Heart left ventricle (tissue), 13 donors: ENCODE data around the gene CCDC3.

Experiments
- POLR2A ChIP-seq, 2 donors: fragments of 450-650 bp; IDR thresholded peaks; one replicate each; pipeline ENCODE4 v1.6.1; 2017; ENCODE audit warnings: antibody characterized with exemption in 2 of 2, mild to moderate bottlenecking in 2 of 2, moderate library complexity in 2 of 2
- TF ChIP-seq, protein P1 (sequence below), 12 donors: fragments of 200-600 bp; sonication (generic) in 4 of 12; IDR thresholded peaks; one replicate each; pipeline versions ENCODE4 v1.5.0 to v1.8.0; 2018 to 2022; ENCODE audit warnings: antibody characterized with exemption in 12 of 12, mild to moderate bottlenecking in 5 of 12
- donor health status: ischemic (EF 13 %, LVEDD 7.1; RV severe dilation, severe dysfunction).
- donor health status: DM: no; HTN: yes; CAD: no.
- donor health status: DM: no; HTN: no; CAD: no.
- donor health status: ischemic (EF 25% LVEDD 6.9; RV normal size, moderate dysfunction).
- donor health status: ischemic (EF 25% LVEDD 5.7; RV mildly dilated, moderate dysfunction).
- donor health status: ischemic (EF 35%, LVEDD 5.7; RV mildly dilated, moderate dysfunction).
- donor health status: nonischemic (EF 11% LVEDD 7.7; RV severe dilation, severe dysfunction).
- donor health status: DM: yes; HTN: yes; CAD: no.
- donor health status: PGD.
- donor health status: ischemic (EF 29% LVEDD 5.4; RV normal size, mild dysfunction).
- donor health status: nonischemic (EF 23%, LVEDD 6.1; RV moderate dilation, normal function).

DNA sequence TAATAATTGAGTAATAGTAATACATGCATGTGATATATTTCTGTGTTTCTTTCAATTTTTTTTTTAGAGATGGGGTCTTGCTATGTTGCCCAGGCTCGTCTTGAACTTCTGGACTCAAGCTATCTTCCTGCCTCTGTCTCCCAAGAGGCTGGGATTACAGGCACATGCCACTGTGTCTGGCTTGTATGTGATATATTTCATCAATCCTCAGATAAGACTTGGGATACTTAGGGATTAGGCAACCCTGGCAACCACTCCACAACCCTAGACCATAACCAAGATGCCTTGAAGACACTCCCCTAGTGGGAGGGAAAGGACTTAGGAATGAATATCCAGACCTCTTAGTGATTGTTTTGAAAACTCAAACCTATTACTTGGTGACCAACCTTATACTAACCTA lies 154.8 kb downstream of the CCDC3 start:
- TF ChIP-seq, protein P1, sequence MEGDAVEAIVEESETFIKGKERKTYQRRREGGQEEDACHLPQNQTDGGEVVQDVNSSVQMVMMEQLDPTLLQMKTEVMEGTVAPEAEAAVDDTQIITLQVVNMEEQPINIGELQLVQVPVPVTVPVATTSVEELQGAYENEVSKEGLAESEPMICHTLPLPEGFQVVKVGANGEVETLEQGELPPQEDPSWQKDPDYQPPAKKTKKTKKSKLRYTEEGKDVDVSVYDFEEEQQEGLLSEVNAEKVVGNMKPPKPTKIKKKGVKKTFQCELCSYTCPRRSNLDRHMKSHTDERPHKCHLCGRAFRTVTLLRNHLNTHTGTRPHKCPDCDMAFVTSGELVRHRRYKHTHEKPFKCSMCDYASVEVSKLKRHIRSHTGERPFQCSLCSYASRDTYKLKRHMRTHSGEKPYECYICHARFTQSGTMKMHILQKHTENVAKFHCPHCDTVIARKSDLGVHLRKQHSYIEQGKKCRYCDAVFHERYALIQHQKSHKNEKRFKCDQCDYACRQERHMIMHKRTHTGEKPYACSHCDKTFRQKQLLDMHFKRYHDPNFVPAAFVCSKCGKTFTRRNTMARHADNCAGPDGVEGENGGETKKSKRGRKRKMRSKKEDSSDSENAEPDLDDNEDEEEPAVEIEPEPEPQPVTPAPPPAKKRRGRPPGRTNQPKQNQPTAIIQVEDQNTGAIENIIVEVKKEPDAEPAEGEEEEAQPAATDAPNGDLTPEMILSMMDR (IDR thresholded peaks at IDR 0.05): no peak
- no peak for TF ChIP-seq POLR2A (IDR thresholded peaks at IDR 0.05)
